Dendritic cell treated with granulocyte-macrophage colony-stimulating factor and Interleukin-4, amounts not matched to agents 40 ng/mL and 50 ng/mL, for 4 days (primary cell): ENCODE results near the gene COX6A1.
A peak's percentile ranks its signal among the peaks of the same experiment; 100 is the strongest.

ENCODE experiments used
- H3K27ac Mint-ChIP-seq: one replicate; pipeline ENCODE4 v1.8.0; 2022; ENCODE audit warnings: mild to moderate bottlenecking, mixed read lengths
- H3K27me3 Mint-ChIP-seq: one replicate; pipeline ENCODE4 v1.8.0; 2022; ENCODE audit warnings: mild to moderate bottlenecking, mixed read lengths
- H3K36me3 Mint-ChIP-seq: one replicate; pipeline ENCODE4 v1.8.0; 2022; ENCODE audit warnings: low read depth, mixed read lengths
- H3K4me1 Mint-ChIP-seq: one replicate; pipeline ENCODE4 v1.8.0; 2022; ENCODE audit warnings: low read depth, mixed read lengths
- H3K4me3 Mint-ChIP-seq: one replicate; pipeline ENCODE4 v1.8.0; 2022; ENCODE audit warnings: mild to moderate bottlenecking, moderate library complexity, mixed read lengths
- H3K9me3 Mint-ChIP-seq: one replicate; pipeline ENCODE4 v1.8.0; 2022; ENCODE audit warnings: mixed read lengths
- intact Hi-C: fragments of 100-400 bp; cut with micrococcal nuclease; formaldehyde crosslinking; loops from one replicate; pipeline ENCODE4 v1.15.0; 2022

The COX6A1 gene

DNA sequence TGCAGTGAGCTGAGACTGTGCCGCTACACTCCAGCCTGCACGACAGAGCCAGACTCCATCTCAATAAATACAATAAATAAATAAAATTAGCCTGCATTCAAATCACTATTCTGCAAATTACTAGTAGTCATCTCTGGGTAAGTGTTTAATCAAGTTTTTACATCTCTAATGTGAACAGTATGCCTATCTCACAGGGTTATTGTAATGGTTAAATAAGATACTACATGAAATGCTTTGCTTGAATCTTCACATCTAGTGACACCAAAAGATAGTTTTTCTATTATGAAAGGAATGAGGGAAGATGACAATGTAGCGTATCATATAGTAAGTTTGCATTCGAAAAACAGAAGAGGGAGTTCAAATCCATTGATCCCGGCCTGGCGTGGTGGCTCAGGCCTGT lies 29.5 kb downstream of the COX6A1 start:
- intact Hi-C loops: loop anchor here (2.0 kb wide), 1 partner anchor 111 kb away; no protein-coding TSS in a partner anchor
- Mint-ChIP-seq H3K27me3 (no peaks in the 10 kb centered on the region), H3K4me3 (no peak overlapping the region), H3K36me3 (peaks cover 69% of the 10 kb centered on the region), H3K4me1 (peaks cover 43% of the 10 kb centered on the region), H3K9me3 (no peaks in the 10 kb centered on the region), H3K27ac (no peak overlapping the region)

DNA sequence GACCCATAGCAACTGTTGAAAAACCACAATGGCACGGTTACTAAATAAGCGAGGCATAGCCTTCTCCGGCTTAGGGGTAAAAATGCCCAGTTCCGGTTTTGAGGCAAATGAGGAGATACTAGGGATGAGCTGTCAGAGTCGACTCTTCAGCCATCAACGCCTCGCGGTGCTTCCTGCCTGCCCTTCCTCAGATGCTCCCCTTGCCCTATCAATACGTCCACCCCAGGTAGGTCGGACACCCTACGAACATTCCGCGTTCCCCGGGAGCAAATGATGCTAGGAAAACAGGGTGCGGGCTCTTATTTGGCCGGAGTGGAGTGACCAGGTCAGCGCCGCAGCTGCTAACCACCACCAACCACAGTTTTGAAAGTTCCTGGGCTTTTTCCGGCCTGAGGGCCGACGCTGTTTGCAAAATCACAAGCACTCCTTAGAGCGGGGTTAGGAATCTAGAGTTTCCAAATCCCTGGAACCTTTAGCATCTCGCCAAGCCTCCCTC lies 30.5 kb downstream of the COX6A1 start:
- Mint-ChIP-seq H3K4me1 (peaks cover 50% of the 10 kb centered on the region), H3K9me3 (no peaks in the 10 kb centered on the region), H3K36me3 (peaks cover 60% of the 10 kb centered on the region), H3K4me3 (peak overlapping the region; percentile 94), H3K27ac (peak overlapping the region; percentile 89), H3K27me3 (no peaks in the 10 kb centered on the region)
- intact Hi-C loops: no loop called here

DNA sequence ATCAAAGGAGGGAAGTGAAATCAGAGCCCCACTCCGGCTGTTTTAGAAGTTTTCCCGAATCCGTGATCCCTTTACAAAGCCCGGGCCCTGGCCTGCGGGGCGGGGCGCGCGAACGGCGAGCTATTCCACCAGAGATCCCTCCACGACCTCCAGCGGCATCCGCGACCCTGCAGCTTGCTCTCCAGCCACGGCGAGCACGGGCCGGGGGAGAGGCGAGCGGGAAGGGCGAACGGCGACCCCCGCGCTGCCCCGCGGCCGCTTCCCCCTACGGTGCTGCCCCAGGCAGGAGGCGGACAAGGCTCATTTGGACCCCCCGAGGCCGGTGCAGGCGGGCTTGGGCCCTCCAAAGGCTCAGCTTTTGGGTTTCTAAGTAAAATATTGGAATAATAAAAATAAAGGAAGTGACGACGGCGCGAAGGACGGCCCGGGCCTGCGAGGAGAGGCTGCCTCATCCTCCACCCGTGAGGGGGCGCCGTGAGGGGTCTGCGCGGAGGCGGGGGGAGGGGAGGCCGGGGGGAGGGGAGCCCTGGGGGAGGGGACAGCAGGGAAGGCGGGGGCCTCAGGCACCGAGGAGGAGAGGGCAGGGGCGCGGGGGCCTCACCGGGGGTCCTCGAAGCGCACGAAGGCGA lies 31.0 kb downstream of the COX6A1 start:
- Mint-ChIP-seq H3K9me3 (no peaks in the 10 kb centered on the region), H3K27ac (peak overlapping the region; percentile 89), H3K4me1 (peaks cover 54% of the 10 kb centered on the region), H3K4me3 (peak overlapping the region; percentile 94), H3K36me3 (peaks cover 54% of the 10 kb centered on the region), H3K27me3 (no peaks in the 10 kb centered on the region)
- intact Hi-C loops: loop anchor here (1.0 kb wide), 1 partner anchor 26 kb away; no protein-coding TSS in a partner anchor

DNA sequence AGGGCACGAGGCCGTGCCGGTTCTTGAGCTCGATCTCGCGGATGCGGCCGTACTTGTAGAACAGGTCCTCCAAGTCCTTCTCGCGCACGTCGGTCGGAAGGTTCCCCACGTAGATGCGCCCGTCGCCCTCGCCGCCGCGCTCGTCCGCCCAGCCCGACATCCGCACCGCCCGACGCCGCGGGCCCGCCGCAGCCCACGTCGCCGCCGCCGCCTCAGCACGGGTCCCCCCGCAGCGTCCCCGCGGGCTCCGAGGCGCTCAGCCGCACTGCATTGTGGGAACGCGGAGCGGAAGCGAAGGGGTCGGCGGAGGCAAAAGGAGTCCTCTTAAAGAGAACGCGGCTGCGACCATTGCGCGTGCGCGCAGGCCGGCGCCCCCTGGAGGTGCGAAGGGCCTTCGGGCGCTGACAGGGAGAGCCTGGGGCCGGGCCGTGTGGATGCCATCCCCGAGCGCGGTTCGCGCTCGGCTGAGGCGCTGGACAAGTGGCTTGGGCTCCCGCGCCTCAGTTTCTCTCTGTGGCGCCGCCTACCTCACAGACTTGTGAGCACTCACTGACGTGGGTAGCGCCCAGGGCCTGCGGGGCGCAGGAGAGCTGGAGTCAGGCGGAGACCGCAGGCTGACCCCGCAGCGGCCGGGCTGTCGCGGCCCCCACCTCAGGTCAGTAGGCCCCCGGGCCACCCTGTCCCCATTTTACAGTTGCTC lies 31.7 kb downstream of the COX6A1 start, which contains the start of gene SRSF9:
Gene SRSF9 (minus strand): TSS at position 299 of the 700 bp plus-strand sequence. CDS start 139 bp downstream, at position 160.
- Mint-ChIP-seq H3K27me3 (no peaks in the 10 kb centered on the region), H3K9me3 (no peaks in the 10 kb centered on the region), H3K36me3 (peaks cover 47% of the 10 kb centered on the region), H3K4me1 (peaks cover 61% of the 10 kb centered on the region), H3K27ac (peak within 1 kb of the TSS; percentile 89), H3K4me3 (peak within 1 kb of the TSS; percentile 94)
- intact Hi-C loops: loop anchor here (1.0 kb wide), 1 partner anchor 26 kb away; no protein-coding TSS in a partner anchor

DNA sequence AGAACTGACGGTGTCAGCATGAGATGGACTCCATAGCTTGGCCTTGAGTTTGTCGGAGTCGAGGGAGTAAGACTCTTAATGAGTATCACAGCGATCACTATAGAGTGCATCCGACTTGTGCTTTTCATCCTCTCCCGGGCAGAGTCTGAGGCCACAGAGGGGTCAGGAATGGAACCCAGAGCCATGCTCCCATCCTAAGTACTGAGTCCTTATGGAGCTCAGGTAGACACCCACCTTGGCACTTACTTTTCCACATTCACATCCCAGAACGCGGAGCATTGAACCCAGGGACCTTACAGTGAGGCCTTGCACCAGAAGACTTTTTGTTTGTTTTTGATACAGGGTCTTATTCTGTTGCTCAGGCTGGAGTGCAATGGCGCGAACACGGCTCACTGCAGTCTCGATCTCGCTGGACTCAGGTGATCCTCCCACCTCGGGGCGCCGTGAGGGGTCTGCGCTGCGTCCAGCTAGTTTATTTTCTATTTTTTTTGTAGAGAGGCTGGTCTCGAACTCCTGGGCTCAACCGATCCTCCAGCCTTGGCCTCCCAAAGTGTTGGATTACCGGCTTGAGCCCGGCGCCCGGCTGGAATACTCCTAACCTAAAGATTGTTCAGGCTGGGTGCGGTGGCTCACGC lies 32.4 kb downstream of the COX6A1 start:
- intact Hi-C loops: no loop called here

DNA sequence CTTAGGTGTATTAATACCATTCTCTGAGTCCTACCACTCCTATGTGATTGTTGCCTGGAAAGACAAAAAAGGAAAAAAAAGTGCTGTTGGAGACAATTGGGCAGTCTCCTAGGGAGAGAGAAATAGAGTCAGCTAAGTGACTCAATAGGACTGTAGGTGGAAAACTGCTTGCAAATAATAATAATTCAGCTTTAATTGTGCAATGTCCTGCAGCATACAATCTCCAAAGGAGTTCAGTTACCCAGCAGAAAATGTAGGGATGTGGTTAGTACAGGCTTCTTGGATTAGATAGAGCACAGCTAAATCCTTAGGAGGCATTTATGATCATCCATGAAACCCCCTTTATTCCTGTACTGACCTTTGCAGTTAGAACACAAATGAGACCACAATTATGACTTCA lies 34.6 kb downstream of the COX6A1 start:
- Mint-ChIP-seq H3K27me3 (no peaks in the 10 kb centered on the region), H3K36me3 (peaks cover 20% of the 10 kb centered on the region), H3K27ac (no peak overlapping the region), H3K4me3 (no peak overlapping the region), H3K9me3 (no peaks in the 10 kb centered on the region), H3K4me1 (peaks cover 58% of the 10 kb centered on the region)
- intact Hi-C loops: no loop called here

More for the DNA sequence above, 32.4 kb downstream of the COX6A1 start:
- no peaks in the 10 kb centered on the region for H3K9me3 Mint-ChIP-seq
- H3K27me3 Mint-ChIP-seq: no peaks in the 10 kb centered on the region
- peak overlapping the region; percentile 89 for H3K27ac Mint-ChIP-seq
- peaks cover 41% of the 10 kb centered on the region for H3K36me3 Mint-ChIP-seq
- H3K4me3 Mint-ChIP-seq: peak overlapping the region; percentile 94
- H3K4me1 Mint-ChIP-seq: peaks cover 65% of the 10 kb centered on the region

DNA sequence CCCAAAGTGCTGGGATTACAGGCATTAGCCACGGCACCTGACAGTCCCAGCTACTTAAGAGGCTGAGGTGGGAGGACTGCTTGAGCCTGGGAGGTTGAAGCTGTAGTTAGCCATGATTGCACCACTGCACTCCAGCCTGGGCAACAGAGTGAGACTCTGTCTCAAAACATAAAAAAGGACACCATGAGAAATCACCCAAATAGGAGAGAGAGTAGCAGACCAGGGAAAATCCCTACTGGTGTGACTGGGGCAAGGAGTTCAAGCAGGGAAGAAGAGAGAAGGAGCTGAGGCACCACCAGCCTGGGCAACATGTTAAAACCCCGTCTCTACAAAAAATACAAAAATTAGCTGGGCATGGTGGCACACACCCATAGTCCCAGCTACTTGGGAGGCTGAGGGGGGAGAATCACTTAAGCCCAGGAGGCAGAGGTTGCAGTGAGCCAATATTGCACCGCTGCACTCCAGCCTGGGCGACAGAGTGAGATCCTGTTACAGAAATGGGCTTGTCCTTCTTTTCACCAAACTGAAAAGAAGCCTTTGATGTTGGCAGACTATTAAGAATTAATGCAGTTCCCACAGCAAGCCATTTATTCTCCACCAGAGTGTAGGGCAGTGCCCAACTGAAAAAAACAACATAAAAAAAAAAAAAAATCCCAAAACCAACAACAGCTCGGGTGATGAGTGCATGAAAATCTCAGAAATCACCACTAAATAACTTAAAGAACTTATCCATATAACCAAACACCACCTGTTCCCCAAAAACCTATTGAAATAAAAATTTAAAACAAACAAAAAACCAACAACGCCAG lies 36.1 kb downstream of the COX6A1 start:
- Mint-ChIP-seq H3K9me3 (no peaks in the 10 kb centered on the region), H3K27me3 (no peaks in the 10 kb centered on the region), H3K4me3 (peak overlapping the region; percentile 10), H3K36me3 (peaks cover 6% of the 10 kb centered on the region), H3K27ac (peak overlapping the region; percentile 47), H3K4me1 (peaks cover 49% of the 10 kb centered on the region)
- intact Hi-C loops: no loop called here

DNA sequence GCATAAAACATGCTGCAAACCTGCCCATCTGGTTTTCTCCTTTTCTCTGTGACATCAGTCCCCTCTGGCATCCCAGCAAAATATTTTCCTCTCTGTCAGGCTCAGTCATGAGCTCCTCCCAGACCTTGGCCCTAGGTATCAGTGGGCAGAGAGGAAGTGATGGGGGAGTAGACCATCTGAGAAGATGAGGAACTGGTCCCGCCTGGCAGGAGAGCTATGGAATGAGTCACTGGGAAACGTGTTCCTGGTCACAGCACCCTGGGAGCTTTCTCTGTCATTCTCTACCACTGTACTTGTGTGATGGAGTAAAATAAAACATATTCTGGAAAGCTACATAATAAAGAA lies 36.7 kb downstream of the COX6A1 start:
- H3K4me1 Mint-ChIP-seq: peaks cover 51% of the 10 kb centered on the region
- no peaks in the 10 kb centered on the region for H3K9me3 Mint-ChIP-seq
- intact Hi-C loops: no loop called here

DNA sequence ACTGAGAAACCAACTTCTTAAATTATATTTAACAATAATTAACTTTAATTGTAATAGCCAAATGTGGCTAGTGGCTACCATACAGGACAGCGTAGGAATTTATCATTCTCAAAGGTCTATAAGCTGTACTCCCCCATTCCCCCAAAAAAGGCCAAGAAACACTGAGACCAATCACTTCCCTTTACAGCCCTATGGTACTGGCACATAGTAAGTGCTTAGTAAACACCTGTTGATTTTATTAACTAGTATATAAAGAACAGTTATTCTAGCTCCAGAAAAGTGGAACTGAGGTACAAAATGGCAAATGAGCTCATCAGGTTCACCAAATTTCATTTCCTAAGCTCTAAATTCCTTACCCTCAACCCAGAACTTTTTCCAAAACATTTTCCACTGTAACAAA lies 37.7 kb downstream of the COX6A1 start:
- H3K9me3 Mint-ChIP-seq: no peaks in the 10 kb centered on the region
- intact Hi-C loops: no loop called here
- H3K27me3 Mint-ChIP-seq: no peaks in the 10 kb centered on the region
- no peak overlapping the region for H3K4me3 Mint-ChIP-seq
- H3K36me3 Mint-ChIP-seq: no peaks in the 10 kb centered on the region
- H3K4me1 Mint-ChIP-seq: peaks cover 44% of the 10 kb centered on the region
- no peak overlapping the region for H3K27ac Mint-ChIP-seq

More for the DNA sequence above, 36.7 kb downstream of the COX6A1 start:
- no peaks in the 10 kb centered on the region for H3K27me3 Mint-ChIP-seq
- H3K4me3 Mint-ChIP-seq: peak overlapping the region; percentile 4
- H3K36me3 Mint-ChIP-seq: peaks cover 4% of the 10 kb centered on the region
- H3K27ac Mint-ChIP-seq: peak overlapping the region; percentile 47

DNA sequence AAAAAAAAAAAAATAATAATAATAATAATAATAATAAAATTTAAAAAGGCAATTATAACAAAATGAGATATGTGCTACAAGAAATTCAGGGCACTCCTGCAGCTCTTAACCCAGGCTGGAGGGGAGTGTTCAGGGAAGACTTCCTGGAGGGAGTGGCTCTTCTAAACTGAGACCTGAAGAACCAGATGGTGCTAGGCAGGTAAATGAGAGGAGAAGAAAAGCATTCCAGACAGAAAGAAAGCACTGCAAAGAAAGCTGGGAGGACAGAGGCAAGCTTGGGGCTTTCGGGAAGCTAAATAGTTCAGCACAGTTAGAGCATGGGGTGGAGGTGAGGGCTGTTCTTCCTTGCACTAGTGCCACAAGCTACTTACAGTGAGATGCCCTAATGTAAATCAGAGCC lies 41.5 kb downstream of the COX6A1 start:
- Mint-ChIP-seq H3K4me1 (peaks cover 41% of the 10 kb centered on the region), H3K27ac (peak overlapping the region; percentile 9), H3K27me3 (no peaks in the 10 kb centered on the region), H3K36me3 (peaks cover 11% of the 10 kb centered on the region), H3K4me3 (no peak overlapping the region), H3K9me3 (no peaks in the 10 kb centered on the region)
- intact Hi-C loops: no loop called here

DNA sequence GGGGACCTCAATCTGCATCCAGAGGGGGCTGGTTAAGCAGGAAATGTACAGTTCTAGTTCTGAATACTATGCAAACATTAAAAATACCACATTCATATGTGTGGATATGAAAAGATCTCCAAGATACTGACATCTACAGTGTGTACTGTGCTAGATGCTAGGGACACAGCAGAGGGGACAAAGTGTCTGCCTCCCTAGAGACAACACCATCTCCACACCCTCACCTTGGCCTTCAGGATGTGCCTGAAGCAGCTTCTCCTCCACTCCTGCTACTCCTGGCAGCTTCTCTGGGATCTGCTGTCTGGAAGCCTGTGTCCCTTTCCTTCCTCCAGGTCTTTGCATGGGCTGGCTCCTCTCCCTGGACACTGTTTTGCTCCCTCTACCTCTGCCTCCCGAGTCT lies 42.3 kb downstream of the COX6A1 start:
- Mint-ChIP-seq H3K27me3 (no peaks in the 10 kb centered on the region), H3K27ac (peak overlapping the region; percentile 9), H3K4me1 (peaks cover 33% of the 10 kb centered on the region), H3K36me3 (peaks cover 11% of the 10 kb centered on the region), H3K9me3 (no peaks in the 10 kb centered on the region), H3K4me3 (no peak overlapping the region)
- intact Hi-C loops: no loop called here

DNA sequence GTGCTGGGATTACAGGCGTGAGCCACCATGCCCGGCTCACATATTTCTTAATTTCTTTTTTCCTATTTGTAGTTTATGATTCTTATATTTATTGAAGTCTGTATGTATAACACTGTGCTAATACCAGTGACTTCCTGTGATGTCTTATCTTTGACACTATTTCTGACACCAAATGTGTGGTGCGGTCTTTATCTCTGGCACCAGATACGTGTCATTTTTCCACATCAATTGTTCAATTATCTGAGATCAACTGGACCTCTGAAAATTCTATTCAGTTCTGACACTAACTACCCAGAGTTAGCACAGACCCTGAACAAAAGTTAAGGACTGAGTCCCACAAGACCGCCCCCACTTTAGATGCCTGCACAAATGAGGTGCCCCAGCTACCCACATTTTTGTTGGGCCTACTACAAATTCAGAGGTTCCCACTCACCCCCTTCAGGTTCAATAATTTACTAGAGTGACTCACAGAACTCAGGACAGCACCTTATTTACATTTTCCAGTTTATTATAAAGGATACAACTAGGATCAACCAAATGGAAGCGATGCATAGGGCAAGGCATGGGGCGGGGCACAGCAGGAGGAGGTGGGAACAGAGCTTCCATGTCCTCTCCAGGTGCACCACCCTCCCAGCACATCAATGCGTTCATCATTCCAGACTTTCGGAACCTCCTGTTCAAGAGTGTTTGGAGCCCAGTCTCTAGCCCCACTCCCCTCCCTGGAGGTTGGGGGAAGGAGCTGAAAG lies 43.3 kb downstream of the COX6A1 start:
- no peak overlapping the region for H3K4me3 Mint-ChIP-seq
- peaks cover 11% of the 10 kb centered on the region for H3K36me3 Mint-ChIP-seq
- H3K4me1 Mint-ChIP-seq: peaks cover 24% of the 10 kb centered on the region
- peak overlapping the region; percentile 2 for H3K27ac Mint-ChIP-seq
- no peaks in the 10 kb centered on the region for H3K9me3 Mint-ChIP-seq
- intact Hi-C loops: no loop called here
- no peaks in the 10 kb centered on the region for H3K27me3 Mint-ChIP-seq

DNA sequence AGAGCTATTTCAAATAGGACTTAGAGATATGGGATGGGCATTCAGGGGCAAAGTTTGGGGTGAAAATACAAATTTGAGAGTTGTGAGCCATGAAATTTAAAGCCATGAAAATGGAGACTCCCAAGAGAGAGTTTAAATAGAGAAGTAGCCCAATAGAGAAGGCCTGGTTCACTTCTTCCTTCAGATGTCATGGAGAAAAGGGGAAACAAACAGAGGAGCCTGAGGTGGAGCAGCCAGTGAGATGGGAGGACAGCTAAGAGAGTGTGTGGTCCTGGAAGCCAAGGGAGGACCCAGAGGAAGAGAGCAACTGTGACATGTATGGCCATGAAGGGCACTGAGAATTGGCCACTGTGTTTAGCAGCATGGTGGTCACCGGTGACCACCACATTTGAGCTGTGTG lies 45.7 kb downstream of the COX6A1 start:
- Mint-ChIP-seq H3K27me3 (no peaks in the 10 kb centered on the region), H3K4me3 (no peak overlapping the region), H3K27ac (peak overlapping the region; percentile 72), H3K36me3 (peaks cover 11% of the 10 kb centered on the region), H3K4me1 (peaks cover 27% of the 10 kb centered on the region), H3K9me3 (no peaks in the 10 kb centered on the region)
- intact Hi-C loops: no loop called here
